GM23338 (cell line): Measurements from ENCODE around the gene TTC17. TPM values are rescaled to one million over a fixed set of nuclear protein-coding genes. Genes with fewer than 3 reads are reported as not detected.

Source experiments
- ATAC-seq: fragments of 200-7000 bp; cut with Tn5 transposase; 3 replicates; pipeline ENCODE4 v1.9.1; 2020
- DNase-seq: peaks from one replicate; pipeline ENCODE4 v3.0.0-alpha.2; 2015; ENCODE audit warnings: low spot score
- H2AFZ ChIP-seq: fragments of 200-600 bp; sonication (generic); 2 replicates; pipeline ENCODE4 v1.8.0; 2016; ENCODE audit warnings: antibody characterized with exemption, mild to moderate bottlenecking, moderate library complexity
- H3F3A ChIP-seq: fragments of 200-600 bp; sonication (generic); replicated peaks from 2 replicates; pipeline ENCODE4 v1.8.0; 2017; ENCODE audit warnings: antibody characterized with exemption, mixed run types, low read depth
- H3K27ac ChIP-seq: fragments of 200-600 bp; sonication (generic); 2 replicates; pipeline ENCODE4 v1.6.1; 2016; ENCODE audit warnings: low read depth
- H3K27me3 ChIP-seq: fragments of 200-600 bp; sonication (generic); 2 replicates; pipeline ENCODE4 v1.8.0; 2016; ENCODE audit warnings: mild to moderate bottlenecking, mixed run types, moderate library complexity; ENCODE audit not compliant: insufficient read depth
- H3K36me3 ChIP-seq: fragments of 200-600 bp; sonication (generic); 2 replicates; pipeline ENCODE4 v1.8.0; 2016; ENCODE audit warnings: mild to moderate bottlenecking; ENCODE audit not compliant: insufficient read depth
- H3K4me1 ChIP-seq: fragments of 200-600 bp; sonication (generic); 2 replicates; pipeline ENCODE4 v1.8.0; 2016; ENCODE audit warnings: mild to moderate bottlenecking, moderate library complexity; ENCODE audit not compliant: insufficient read depth
- H3K4me2 ChIP-seq: fragments of 200-600 bp; sonication (generic); 2 replicates; pipeline ENCODE4 v1.7.1; 2017; ENCODE audit warnings: mixed run types
- H3K4me3 ChIP-seq: fragments of 200-600 bp; sonication (generic); 2 replicates; pipeline ENCODE4 v1.6.1; 2016; ENCODE audit warnings: mixed run types
- H3K79me2 ChIP-seq: fragments of 200-600 bp; sonication (generic); replicated peaks from 2 replicates; pipeline ENCODE4 v1.8.0; 2017; ENCODE audit warnings: mild to moderate bottlenecking; ENCODE audit not compliant: insufficient read depth
- H3K9me2 ChIP-seq: fragments of 200-600 bp; sonication (generic); 2 replicates; pipeline ENCODE4 v1.8.0; 2017; ENCODE audit not compliant: insufficient read depth
- H4K20me1 ChIP-seq: fragments of 200-600 bp; sonication (generic); replicated peaks from 2 replicates; pipeline ENCODE4 v1.8.0; 2017; ENCODE audit warnings: mild to moderate bottlenecking; ENCODE audit not compliant: insufficient read depth
- H3K27ac Mint-ChIP-seq: 2 replicates; pipeline ENCODE4 v1.8.0; 2020; ENCODE audit warnings: inconsistent platforms, mild to moderate bottlenecking, moderate library complexity, mixed read lengths
- H3K27me3 Mint-ChIP-seq: 3 replicates; pipeline ENCODE4 v1.8.0; 2022; ENCODE audit warnings: low read depth, mild to moderate bottlenecking, moderate library complexity, mixed read lengths, inconsistent platforms; ENCODE audit not compliant: insufficient read depth, poor library complexity
- H3K36me3 Mint-ChIP-seq: 3 replicates; pipeline ENCODE4 v1.8.0; 2021; ENCODE audit warnings: low read depth, mild to moderate bottlenecking, inconsistent platforms, moderate library complexity, mixed read lengths
- H3K4me1 Mint-ChIP-seq: 3 replicates; pipeline ENCODE4 v1.8.0; 2020; ENCODE audit warnings: mild to moderate bottlenecking, inconsistent platforms, mixed read lengths
- H3K4me3 Mint-ChIP-seq: 3 replicates; pipeline ENCODE4 v1.8.0; 2021; ENCODE audit warnings: moderate library complexity, mild to moderate bottlenecking, inconsistent platforms, mixed read lengths
- H3K9me3 Mint-ChIP-seq: 3 replicates; pipeline ENCODE4 v1.8.0; 2020; ENCODE audit warnings: moderate library complexity, mild to moderate bottlenecking, inconsistent platforms, mixed read lengths
- CREB1 ChIP-seq: fragments of 250-450 bp; sonication (Bioruptor Pico); IDR thresholded peaks from 2 replicates; pipeline ENCODE4 v1.5.0; 2020; ENCODE audit warnings: low read depth, mild to moderate bottlenecking, moderate library complexity
- EZH2 ChIP-seq: fragments of 200-600 bp; sonication (generic); IDR thresholded peaks from one replicate; pipeline ENCODE4 v1.8.0; 2017; ENCODE audit warnings: antibody characterized with exemption, mild to moderate bottlenecking, low read depth; ENCODE audit not compliant: unreplicated experiment
- JUNB ChIP-seq: IDR thresholded peaks from one replicate; pipeline ENCODE4 v1.6.1; 2016; ENCODE audit warnings: antibody characterized with exemption; ENCODE audit not compliant: unreplicated experiment
- NANOG ChIP-seq: IDR thresholded peaks from 2 replicates; pipeline ENCODE4 v1.6.1; 2016; ENCODE audit warnings: antibody characterized with exemption, borderline replicate concordance
- ZNF114 ChIP-seq: fragments of 250-450 bp; sonication (Bioruptor Pico); IDR thresholded peaks from 2 replicates; pipeline ENCODE4 v1.5.0; 2020; ENCODE audit warnings: mild to moderate bottlenecking, moderate library complexity
- ZNF331 ChIP-seq: fragments of 250-450 bp; sonication (Bioruptor Pico); IDR thresholded peaks from 2 replicates; pipeline ENCODE4 v1.5.0; 2020; ENCODE audit warnings: low read depth, mild to moderate bottlenecking, moderate library complexity
- ZNF462 ChIP-seq: fragments of 250-450 bp; sonication (Bioruptor Pico); IDR thresholded peaks from 2 replicates; pipeline ENCODE4 v1.5.0; 2020; ENCODE audit warnings: mild to moderate bottlenecking, moderate library complexity
- polyA plus RNA-seq: library from polyadenylated mRNA; unstranded; fragments of >200 nt; fragmentation: Nextera tagmentation; extraction: Ambion mirVana; gene quantifications from 2 replicates; pipeline ENCODE4 v1.2.1, GENCODE V29; 2016
- total RNA-seq: library from RNA; depleted of rRNA; stranded (reverse); fragments of >200 nt; shearing (Covaris generic); gene quantifications from 2 replicates; pipeline ENCODE4 v1.2.3, GENCODE V29; 2014

The TTC17 gene
- total and polyA plus RNA-seq, 2 experiments from 2014 or later, result 59.3 to 87.9 TPM

DNA sequence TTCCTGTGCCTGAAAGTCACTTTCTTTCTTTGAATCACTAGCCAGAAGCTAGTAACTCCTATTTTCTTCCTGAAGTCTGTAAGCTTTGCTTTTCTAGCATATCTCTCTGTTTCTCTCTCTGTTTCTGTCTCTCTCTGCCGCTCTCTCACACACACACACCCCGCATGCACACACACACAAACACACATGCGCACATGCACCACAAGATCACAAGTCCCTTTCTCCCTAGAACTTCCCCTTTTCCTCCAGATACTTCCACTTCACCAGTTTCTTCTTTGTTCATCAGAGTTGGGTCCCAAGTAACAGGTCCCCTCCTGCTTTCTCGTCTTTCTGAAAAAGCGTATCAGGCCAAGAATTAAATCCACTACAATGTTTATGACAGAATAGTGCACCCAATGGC is 173.3 kb downstream of the TTC17 start (continued):
- TF ChIP-seq ZNF462 (CRISPR knock-in tag), result no peak

DNA sequence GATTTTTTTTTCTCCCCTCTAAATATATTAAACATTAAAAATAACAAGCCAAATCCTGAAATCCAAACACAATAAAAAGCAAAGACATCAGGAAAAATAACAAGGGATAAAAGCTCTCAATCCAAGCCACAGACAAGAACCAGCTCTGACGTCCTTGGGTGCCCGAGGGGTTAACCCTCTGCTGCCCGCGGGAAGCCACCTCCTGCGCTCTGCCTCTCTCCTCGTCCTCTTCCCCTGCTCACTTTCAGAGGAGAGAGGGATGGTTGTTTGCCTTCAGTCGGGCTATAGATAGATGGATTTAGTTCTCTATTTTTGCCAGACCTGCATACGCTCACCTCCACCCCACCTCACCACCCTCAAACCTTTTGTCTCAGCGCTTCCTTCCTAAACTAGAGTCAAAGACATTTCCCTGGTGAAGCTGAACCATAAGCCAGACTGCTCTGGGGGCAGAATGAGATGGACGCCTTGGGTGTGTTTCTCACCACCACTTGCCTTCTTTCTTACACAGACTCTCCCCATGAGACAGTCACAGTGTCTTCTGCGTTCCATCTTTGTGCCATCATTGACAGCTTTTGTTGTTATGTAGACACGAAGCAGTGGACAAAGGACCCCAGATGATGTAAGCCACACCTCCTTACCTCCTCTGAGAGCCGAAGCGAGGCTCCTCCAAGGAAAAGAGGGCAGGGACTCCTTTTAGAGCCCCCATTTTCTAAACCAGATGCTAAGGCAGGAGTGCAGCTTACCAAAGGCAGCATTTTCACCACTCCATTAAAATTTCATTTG is 179.3 kb downstream of the TTC17 start:
- Histone ChIP-seq H3K27ac (no peak overlapping the region), H4K20me1 (no peaks in the 10 kb centered on the region), H2AFZ (peak overlapping the region; percentile 99), H3K27me3 (peaks cover 15% of the 10 kb centered on the region; the same call in 1 of the 2 replicates), H3F3A (no peaks in the 10 kb centered on the region), H3K4me2 (peak overlapping the region; percentile 68), H3K79me2 (no peaks in the 10 kb centered on the region), H3K4me1 (0 out of 2 replicates have a peak, but pooled peaks cover 3% of the 10 kb centered on the region), H3K9me2 (no peaks in the 10 kb centered on the region), H3K4me3 (peak overlapping the region; percentile 34), H3K36me3 (no peaks in the 10 kb centered on the region)
- no peak overlapping the region for H3K27ac Mint-ChIP-seq
- H3K4me1 Mint-ChIP-seq, result peaks cover 7% of the 10 kb centered on the region
- peak overlapping the region; percentile 25; the same call in 2 of the 3 replicates for H3K4me3 Mint-ChIP-seq
- peaks cover 6% of the 10 kb centered on the region for H3K9me3 Mint-ChIP-seq
- TF ChIP-seq ZNF331 (CRISPR knock-in tag) (no peak), EZH2 (no peak), CREB1 (no peak), ZNF114 (CRISPR knock-in tag) (no peak), JUNB (no peak), NANOG (no peak)
- no peak for DNase-seq
- ATAC-seq, result peak; percentile 90
- peaks cover 6% of the 10 kb centered on the region for H3K27me3 Mint-ChIP-seq
- H3K36me3 Mint-ChIP-seq, result peaks cover 2% of the 10 kb centered on the region; the same call in 1 of the 3 replicates
